CD14-positive monocyte (primary cell): ENCODE measurements around the gene CD55. TPM values are rescaled to one million over a fixed set of nuclear protein-coding genes. Genes with fewer than 3 reads are reported as not detected.

Experiments
- DNase-seq, 3 donors: peaks; one replicate each; pipeline ENCODE4 v3.0.0-alpha.2; 2011 to 2022
- H2AFZ ChIP-seq: 2 replicates; pipeline ENCODE4 v1.6.0; 2012; ENCODE audit warnings: mild to moderate bottlenecking, low read depth, low read length, inconsistent platforms; ENCODE audit not compliant: insufficient read depth, poor library complexity, severe bottlenecking
- H3K27ac ChIP-seq, 2 donors: 1 replicate in 1 of 2; 2 replicates in 1 of 2; pipeline ENCODE4 v1.5.1; 2012 to 2013; ENCODE audit warnings: low read length in 2 of 2, control low read depth in 1 of 2, inconsistent platforms in 1 of 2, low read depth in 1 of 2, mild to moderate bottlenecking in 1 of 2
- H3K27me3 ChIP-seq, 2 donors: one replicate each; pipeline versions ENCODE4 v1.6.0 to v1.6.1; 2011 to 2013; ENCODE audit warnings: low read length in 2 of 2; ENCODE audit not compliant: control insufficient read depth in 2 of 2, insufficient read depth in 2 of 2
- H3K36me3 ChIP-seq, 2 donors: replicated peaks in 1 of 2; 1 replicate in 1 of 2; 2 replicates in 1 of 2; pipeline versions ENCODE4 v1.5.1 to v1.6.1; 2012 to 2013; ENCODE audit warnings: low read length in 2 of 2, control low read depth in 1 of 2, inconsistent platforms in 1 of 2, mild to moderate bottlenecking in 1 of 2; ENCODE audit not compliant: insufficient read depth in 2 of 2, control insufficient read depth in 1 of 2
- H3K4me1 ChIP-seq, 2 donors: 1 replicate in 1 of 2; 2 replicates in 1 of 2; pipeline versions ENCODE4 v1.5.1 to v1.6.1; 2012 to 2013; ENCODE audit warnings: low read length in 2 of 2, control low read depth in 1 of 2, inconsistent platforms in 1 of 2, mild to moderate bottlenecking in 1 of 2, moderate library complexity in 1 of 2; ENCODE audit not compliant: insufficient read depth in 2 of 2, control insufficient read depth in 1 of 2
- H3K4me2 ChIP-seq: replicated peaks from 2 replicates; pipeline ENCODE3; 2012; ENCODE audit warnings: low read length, moderate library complexity, mild to moderate bottlenecking; ENCODE audit not compliant: poor library complexity, severe bottlenecking; ENCODE audit errors: extremely low read depth
- H3K4me3 ChIP-seq, 3 experiments: fragments of 200-600 bp in 1 of 3; sonication (generic) in 1 of 3; replicated peaks in 1 of 3; 1 replicate in 2 of 3; 2 replicates in 1 of 3; pipeline ENCODE4 v1.5.1; 2011 to 2013; ENCODE audit warnings: low read length in 3 of 3, mild to moderate bottlenecking in 3 of 3, control low read depth in 2 of 3, low read depth in 2 of 3, inconsistent platforms in 1 of 3, moderate library complexity in 1 of 3
- H3K79me2 ChIP-seq: 2 replicates; pipeline ENCODE4 v1.6.0; 2012; ENCODE audit warnings: mild to moderate bottlenecking, control low read depth, inconsistent platforms, low read length, moderate library complexity; ENCODE audit not compliant: insufficient read depth
- H3K9ac ChIP-seq: 2 replicates; pipeline ENCODE4 v1.6.0; 2017; ENCODE audit warnings: low read length, mild to moderate bottlenecking; ENCODE audit not compliant: insufficient read depth, poor library complexity, severe bottlenecking
- H3K9me3 ChIP-seq, 2 donors: replicated peaks in 1 of 2; 1 replicate in 1 of 2; 2 replicates in 1 of 2; pipeline versions ENCODE4 v1.5.1 to v1.6.1; 2012 to 2013; ENCODE audit warnings: low read length in 2 of 2, control low read depth in 1 of 2; ENCODE audit not compliant: control insufficient read depth in 1 of 2, insufficient read depth in 1 of 2
- H4K20me1 ChIP-seq: 2 replicates; pipeline ENCODE4 v1.6.0; 2012; ENCODE audit warnings: mild to moderate bottlenecking, low read length, control low read depth, moderate library complexity; ENCODE audit not compliant: insufficient read depth
- H3K27ac Mint-ChIP-seq, 7 donors: one replicate each; pipeline ENCODE4 v1.8.0; 2020; ENCODE audit warnings: mild to moderate bottlenecking in 7 of 7, mixed read lengths in 7 of 7, moderate library complexity in 6 of 7, inconsistent platforms in 2 of 7
- H3K27me3 Mint-ChIP-seq, 3 donors: one replicate each; pipeline ENCODE4 v1.8.0; 2021 to 2022; ENCODE audit warnings: low read depth in 3 of 3, mild to moderate bottlenecking in 3 of 3, mixed read lengths in 3 of 3, moderate library complexity in 3 of 3, inconsistent platforms in 1 of 3
- H3K36me3 Mint-ChIP-seq, 2 donors: one replicate each; pipeline ENCODE4 v1.8.0; 2020; ENCODE audit warnings: mixed read lengths in 2 of 2, inconsistent platforms in 1 of 2, mild to moderate bottlenecking in 1 of 2
- H3K4me1 Mint-ChIP-seq: one replicate; pipeline ENCODE4 v1.8.0; 2020; ENCODE audit warnings: mild to moderate bottlenecking, mixed read lengths
- H3K4me3 Mint-ChIP-seq, 2 donors: one replicate each; pipeline ENCODE4 v1.8.0; 2020; ENCODE audit warnings: mild to moderate bottlenecking in 2 of 2, mixed read lengths in 2 of 2, moderate library complexity in 1 of 2
- H3K9me3 Mint-ChIP-seq, 7 donors: one replicate each; pipeline ENCODE4 v1.8.0; 2020 to 2022; ENCODE audit warnings: mixed read lengths in 7 of 7, mild to moderate bottlenecking in 6 of 7, moderate library complexity in 6 of 7, inconsistent platforms in 2 of 7
- WGBS: methylation state at CpG from one replicate; pipeline ENCODE4 v1.1.5; 2013; ENCODE audit warnings: missing lambda C conversion rate; ENCODE audit not compliant: insufficient coverage; 5-methylcytosine and 5-hydroxymethylcytosine counted together
- intact Hi-C, 2 donors: fragments of 100-400 bp; cut with micrococcal nuclease; formaldehyde crosslinking; loops; one replicate each; pipeline versions ENCODE4 v1.15.0 to v1.15.1; 2023
- polyA plus RNA-seq, 3 donors: library from polyadenylated mRNA; depleted of rRNA in 1 of 3; unstranded in 2 of 3; stranded (reverse) in 1 of 3; fragments of 300-500 nt in 2 of 3; fragments of >200 nt in 1 of 3; fragmentation: Illumina TruSeq in 2 of 3; gene quantifications; 1 replicate in 2 of 3; 2 replicates in 1 of 3; pipeline ENCODE4 v1.2.3, GENCODE V29; 2012 to 2021
- TF ChIP-seq, protein P1 (sequence below): fragments of 200-600 bp; IDR thresholded peaks from one replicate; pipeline ENCODE4 v1.8.0; 2022; ENCODE audit warnings: antibody characterized with exemption, mild to moderate bottlenecking

Gene CD55
- polyA plus RNA-seq, 3 donors = 171 to 221 (median 182) TPM

DNA sequence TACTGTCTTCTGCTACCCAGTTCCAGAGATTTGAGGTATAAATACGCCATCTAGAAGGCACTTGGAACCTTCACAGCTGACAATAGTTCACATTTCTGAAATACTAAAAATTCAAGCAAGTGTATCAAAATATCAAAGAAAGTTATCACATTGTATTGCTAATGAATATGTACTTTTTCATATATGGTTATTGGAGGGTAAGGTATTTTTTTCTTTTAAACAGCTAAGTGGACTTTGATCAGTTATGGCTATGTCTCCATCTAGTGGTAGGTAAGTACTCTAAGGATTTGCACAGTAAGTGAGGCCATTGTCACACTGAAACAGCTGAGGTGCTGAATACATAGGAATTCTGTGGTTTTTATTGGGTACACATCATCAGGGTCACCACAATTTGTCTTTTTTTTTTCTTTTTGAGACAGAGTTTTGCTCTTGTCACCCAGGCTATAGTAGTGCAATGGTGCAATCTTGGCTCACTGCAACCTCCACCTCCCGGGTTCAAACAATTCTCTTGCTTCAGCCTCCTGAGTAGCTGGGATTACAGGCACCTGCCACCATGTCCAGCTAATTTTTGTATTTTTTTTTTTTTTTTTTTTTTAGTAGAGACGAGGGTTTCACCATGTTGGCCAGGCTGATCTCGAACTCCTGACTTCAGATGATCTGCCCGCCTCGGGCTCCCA is 83.5 kb downstream of the CD55 start:
- no CpG with 5 or more reads among the region's 6 CpGs for WGBS
- Histone ChIP-seq H3K4me1 (peaks cover 26% of the 10 kb centered on the region in 2 donors), H3K9ac (no peak overlapping the region), H3K27me3 (no peaks in the 10 kb centered on the region), H4K20me1 (no peaks in the 10 kb centered on the region), H3K9me3 (no peaks in the 10 kb centered on the region), H3K4me3 (no peak overlapping the region), H2AFZ (no peak overlapping the region), H3K79me2 (no peaks in the 10 kb centered on the region), H3K4me2 (no peak overlapping the region), H3K36me3 (no peaks in the 10 kb centered on the region), H3K27ac (no peak overlapping the region)
- Mint-ChIP-seq H3K4me1 (peaks cover 28% of the 10 kb centered on the region), H3K27ac (no peak overlapping the region), H3K9me3 (peaks cover 0 to 4% (median 2%) of the 10 kb centered on the region in 7 donors), H3K27me3 (no peaks in the 10 kb centered on the region), H3K36me3 (no peaks in the 10 kb centered on the region), H3K4me3 (no peak overlapping the region)
- intact Hi-C loops = loop anchor here (5.0 to 10.0 kb wide), 3 partner anchors 88 to 323 kb away; partner anchors contain the start of gene C4BPB (in 1 of the 2)
- TF ChIP-seq, protein P1, sequence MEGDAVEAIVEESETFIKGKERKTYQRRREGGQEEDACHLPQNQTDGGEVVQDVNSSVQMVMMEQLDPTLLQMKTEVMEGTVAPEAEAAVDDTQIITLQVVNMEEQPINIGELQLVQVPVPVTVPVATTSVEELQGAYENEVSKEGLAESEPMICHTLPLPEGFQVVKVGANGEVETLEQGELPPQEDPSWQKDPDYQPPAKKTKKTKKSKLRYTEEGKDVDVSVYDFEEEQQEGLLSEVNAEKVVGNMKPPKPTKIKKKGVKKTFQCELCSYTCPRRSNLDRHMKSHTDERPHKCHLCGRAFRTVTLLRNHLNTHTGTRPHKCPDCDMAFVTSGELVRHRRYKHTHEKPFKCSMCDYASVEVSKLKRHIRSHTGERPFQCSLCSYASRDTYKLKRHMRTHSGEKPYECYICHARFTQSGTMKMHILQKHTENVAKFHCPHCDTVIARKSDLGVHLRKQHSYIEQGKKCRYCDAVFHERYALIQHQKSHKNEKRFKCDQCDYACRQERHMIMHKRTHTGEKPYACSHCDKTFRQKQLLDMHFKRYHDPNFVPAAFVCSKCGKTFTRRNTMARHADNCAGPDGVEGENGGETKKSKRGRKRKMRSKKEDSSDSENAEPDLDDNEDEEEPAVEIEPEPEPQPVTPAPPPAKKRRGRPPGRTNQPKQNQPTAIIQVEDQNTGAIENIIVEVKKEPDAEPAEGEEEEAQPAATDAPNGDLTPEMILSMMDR = peak; percentile 85
- DNase-seq = peak; percentile 29 to 70 (median 59)

DNA sequence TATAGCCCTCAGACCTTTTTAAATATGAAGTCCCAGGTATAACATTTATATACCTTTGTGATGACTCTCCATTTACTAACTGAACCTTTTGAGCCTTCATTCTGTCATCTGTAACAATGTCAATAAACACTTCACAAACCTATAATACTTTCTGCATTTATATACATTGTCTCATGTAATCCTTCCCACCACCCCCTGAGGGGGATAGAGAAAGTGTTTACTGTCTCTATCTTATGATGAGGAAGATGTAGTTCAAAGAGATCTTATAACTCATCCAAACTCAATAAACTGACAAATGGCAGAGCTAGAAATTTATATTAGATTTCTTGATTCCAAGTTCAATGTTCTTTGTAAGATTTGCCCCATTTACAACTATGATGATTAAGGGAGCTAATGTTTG is 84.3 kb downstream of the CD55 start:
- Histone ChIP-seq H4K20me1 (no peaks in the 10 kb centered on the region), H3K4me3 (no peak overlapping the region), H3K36me3 (no peaks in the 10 kb centered on the region), H3K4me1 (peaks cover 26% of the 10 kb centered on the region in 2 donors), H3K27ac (no peak overlapping the region), H3K27me3 (no peaks in the 10 kb centered on the region), H2AFZ (no peak overlapping the region), H3K9me3 (no peaks in the 10 kb centered on the region), H3K9ac (no peak overlapping the region), H3K79me2 (no peaks in the 10 kb centered on the region), H3K4me2 (no peak overlapping the region)
- peaks cover 0 to 3% (median 2%) of the 10 kb centered on the region in 7 donors for H3K9me3 Mint-ChIP-seq
- H3K4me3 Mint-ChIP-seq = no peak overlapping the region
- no peak for DNase-seq
- intact Hi-C loops = loop anchor here (5.0 to 10.0 kb wide), 3 partner anchors 89 to 324 kb away; partner anchors contain the start of gene C4BPB (in 1 of the 2)
- no peak overlapping the region for H3K27ac Mint-ChIP-seq
- H3K36me3 Mint-ChIP-seq = no peaks in the 10 kb centered on the region
- H3K4me1 Mint-ChIP-seq = peaks cover 28% of the 10 kb centered on the region
- no peaks in the 10 kb centered on the region for H3K27me3 Mint-ChIP-seq
- TF ChIP-seq, protein P1 = no peak
